Measurements from ENCODE around the gene RPS6KB2.
A peak's percentile ranks its signal among the peaks of the same experiment; 100 is the strongest.
"Not testable (repeated sequence)": the region's sequence is repeated elsewhere in the genome, so short reads cannot be mapped to it uniquely, and the experiment has no call there.

RPS6KB2 gene

GRCh38 chr11:67397986-67398660 is 30.2 kb upstream of the RPS6KB2 start:
- no peak for DNase-seq (ENCODE audit: low spot score)

GRCh38 chr11:67398661-67399563 is 29.4 kb upstream of the RPS6KB2 start:
- DNase-seq (ENCODE audit: low spot score), result no peak

DNA sequence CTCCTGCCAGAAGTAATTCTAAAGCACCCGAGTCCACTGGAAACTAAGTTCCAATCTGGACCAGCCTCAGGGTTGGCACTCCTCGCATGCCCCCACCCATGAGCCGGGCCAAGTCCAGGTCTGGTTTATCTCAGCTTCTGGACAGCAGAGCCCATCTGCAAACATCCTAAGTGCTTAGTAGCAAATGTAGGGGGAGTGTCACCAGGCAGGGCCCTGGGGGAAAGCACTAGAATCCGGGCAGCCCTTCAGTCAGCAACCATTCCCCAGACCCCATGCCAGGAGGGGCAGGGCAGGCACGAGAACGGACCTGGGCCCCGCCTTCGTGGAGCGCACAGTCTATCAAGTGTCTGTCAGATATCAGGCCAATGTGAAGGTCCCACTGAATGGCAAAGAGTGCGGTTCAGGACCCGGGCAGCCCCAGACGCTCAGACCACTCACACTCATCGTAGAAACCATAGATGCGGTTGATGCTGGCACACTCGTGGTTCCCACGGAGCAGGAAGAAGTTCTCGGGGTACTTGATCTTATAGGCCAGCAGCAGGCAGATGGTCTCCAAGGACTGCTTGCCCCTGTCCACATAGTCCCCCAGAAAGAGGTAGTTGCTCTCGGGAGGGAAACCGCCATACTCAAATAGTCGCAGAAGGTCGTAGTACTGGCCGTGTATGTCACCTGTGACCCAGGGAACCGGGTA is 27.9 kb upstream of the RPS6KB2 start:
- DNase-seq (ENCODE audit: low spot score), result peak; percentile 74

GRCh38 chr11:67400942-67401494 is 27.3 kb upstream of the RPS6KB2 start:
- DNase-seq (ENCODE audit: low spot score), result no peak

GRCh38 chr11:67401495-67402191 is 26.7 kb upstream of the RPS6KB2 start, which contains the start of gene PPP1CA:
PPP1CA (minus strand) TSS chr11:67401858; CDS start chr11:67401782, 76 bp downstream.
- peak; percentile 86 for DNase-seq (ENCODE audit: low spot score)

DNA sequence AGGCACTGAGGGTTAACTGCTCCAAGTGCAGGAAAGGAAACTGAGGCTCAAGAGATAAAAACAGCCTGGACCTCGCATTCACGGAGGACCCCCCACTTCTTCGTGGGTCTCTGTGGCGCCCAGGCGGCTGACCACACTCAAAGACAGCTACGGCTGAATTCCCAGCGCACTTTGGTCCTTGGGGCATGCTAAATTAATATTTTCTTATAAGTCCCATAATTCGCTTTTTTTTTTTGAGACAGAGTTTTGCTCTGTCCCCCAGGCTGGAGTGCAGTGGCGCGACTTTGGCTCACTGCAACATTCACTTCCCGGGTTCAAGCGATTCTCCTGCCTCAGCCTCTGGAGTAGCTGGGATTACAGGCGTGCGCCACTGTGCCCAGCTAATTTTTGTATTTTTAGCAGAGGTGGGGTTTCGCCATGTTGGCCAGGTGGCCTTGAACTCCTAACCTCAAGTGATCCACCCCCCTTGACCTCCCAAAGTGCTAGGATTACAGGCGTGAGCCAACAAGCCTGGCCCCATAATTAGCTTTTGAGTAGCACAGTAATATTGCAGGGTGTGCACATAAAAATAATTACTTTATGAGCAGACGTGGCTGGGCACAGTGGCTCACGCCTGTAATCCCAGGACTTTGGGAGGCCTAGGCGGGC is 26.0 kb upstream of the RPS6KB2 start:
- DNase-seq (ENCODE audit: low spot score), result not testable (repeated sequence)

DNA sequence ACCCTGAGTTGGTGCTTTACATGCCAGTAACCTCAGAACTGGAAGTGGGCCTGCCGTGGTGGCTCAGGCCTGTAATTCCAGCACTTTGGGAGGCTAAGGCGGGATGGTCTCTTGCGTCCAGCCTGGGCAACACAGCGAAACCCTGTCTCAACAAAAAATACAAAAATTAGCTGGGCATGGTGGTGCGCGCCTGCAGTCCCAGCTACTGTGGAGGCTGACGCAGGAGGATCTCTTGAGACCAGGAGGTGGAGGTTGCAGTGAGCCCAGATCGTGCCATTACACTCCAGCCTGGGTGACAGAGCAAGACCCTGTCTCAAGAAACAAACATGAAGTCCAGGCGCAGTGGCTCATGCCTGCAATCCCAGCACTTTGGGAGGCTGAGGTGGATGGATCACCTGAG is 25.2 kb upstream of the RPS6KB2 start:
- DNase-seq (ENCODE audit: low spot score), result not testable (repeated sequence)

- DNase-seq (ENCODE audit: low spot score), result no peak
Observed at GRCh38 chr11:67404515-67405195, 23.6 kb upstream of the RPS6KB2 start.

DNA sequence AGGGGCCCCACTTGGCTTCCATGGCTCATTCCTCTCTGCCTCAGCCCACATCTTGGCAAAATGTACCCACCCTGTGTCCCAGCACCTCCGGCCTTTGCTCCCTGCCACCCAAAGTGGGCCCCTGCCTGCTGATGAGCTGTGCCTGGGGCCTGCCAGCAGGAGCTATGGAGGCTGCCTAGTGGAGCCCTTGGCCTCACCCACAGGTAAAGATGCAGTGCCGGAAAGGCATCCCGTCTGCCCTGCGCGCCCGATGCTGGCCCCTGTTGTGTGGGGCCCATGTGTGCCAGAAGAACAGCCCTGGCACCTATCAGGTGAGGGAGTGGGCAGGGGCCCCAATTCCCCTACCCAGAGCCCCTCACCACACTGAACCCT is 23.1 kb upstream of the RPS6KB2 start:
- no peak for DNase-seq (ENCODE audit: low spot score)

- no peak for DNase-seq (ENCODE audit: low spot score)
Observed at GRCh38 chr11:67405688-67406339, 22.5 kb upstream of the RPS6KB2 start.

GRCh38 chr11:67406420-67406968 is 21.8 kb upstream of the RPS6KB2 start:
- no peak for DNase-seq (ENCODE audit: low spot score)

DNA sequence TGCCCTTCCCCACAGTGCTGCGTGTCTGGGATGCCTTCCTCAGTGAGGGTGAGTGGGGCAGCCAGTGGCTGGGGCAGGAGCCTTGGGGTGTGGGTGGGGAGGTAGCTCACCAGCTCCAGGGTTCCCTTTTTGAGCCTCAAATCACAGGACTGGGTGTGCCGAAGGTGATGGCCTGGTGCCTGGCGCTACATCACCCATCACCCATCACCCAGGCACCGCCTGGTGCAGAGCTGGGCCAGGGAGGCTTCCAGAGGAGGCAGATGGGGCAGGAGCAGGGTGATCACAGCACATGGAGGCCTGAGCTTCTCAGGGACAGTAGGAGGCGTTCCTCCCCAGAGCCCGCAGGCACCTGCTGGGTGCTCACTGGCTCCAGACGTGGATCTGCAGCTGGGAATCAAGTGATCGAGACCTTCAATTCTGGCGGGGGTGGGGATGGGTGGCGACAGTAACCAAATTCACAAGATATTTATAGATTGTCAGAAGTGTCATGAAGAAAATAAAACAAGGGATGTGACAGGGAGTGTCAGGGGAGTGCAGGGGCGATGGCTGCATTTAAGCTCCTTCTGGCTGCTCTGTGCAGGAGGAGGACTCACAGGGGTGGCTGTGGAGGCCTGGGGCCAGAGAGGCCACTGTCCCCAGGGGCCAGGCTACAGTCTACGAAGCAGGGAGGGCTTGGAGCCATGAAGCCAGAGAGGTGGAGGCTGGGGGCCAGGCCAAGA is 21.2 kb upstream of the RPS6KB2 start:
- DNase-seq (ENCODE audit: low spot score), result no peak

DNA sequence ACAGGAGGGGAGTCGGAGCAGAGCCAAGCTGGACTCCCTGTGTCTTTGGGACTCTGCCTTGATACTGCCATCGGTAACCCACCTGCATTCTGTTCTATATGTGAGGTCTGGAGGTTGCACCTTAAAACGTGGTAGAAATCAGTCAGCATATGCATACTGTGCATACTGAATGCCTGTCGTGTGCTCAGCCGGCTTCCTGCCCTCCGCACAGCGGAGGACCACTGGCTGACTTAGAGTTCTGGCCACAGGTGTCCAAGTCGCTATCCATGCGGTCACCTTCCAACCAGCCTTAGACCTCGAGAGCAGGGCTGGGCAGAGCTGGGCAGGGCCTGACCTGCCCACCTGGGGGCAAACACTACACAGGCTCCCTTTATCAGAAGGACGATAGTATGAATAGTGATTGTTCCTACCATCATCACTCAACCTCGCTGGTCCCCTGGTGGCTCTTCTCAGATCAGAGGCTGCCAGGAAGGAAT is 20.6 kb upstream of the RPS6KB2 start:
- DNase-seq (ENCODE audit: low spot score), result no peak

DNA sequence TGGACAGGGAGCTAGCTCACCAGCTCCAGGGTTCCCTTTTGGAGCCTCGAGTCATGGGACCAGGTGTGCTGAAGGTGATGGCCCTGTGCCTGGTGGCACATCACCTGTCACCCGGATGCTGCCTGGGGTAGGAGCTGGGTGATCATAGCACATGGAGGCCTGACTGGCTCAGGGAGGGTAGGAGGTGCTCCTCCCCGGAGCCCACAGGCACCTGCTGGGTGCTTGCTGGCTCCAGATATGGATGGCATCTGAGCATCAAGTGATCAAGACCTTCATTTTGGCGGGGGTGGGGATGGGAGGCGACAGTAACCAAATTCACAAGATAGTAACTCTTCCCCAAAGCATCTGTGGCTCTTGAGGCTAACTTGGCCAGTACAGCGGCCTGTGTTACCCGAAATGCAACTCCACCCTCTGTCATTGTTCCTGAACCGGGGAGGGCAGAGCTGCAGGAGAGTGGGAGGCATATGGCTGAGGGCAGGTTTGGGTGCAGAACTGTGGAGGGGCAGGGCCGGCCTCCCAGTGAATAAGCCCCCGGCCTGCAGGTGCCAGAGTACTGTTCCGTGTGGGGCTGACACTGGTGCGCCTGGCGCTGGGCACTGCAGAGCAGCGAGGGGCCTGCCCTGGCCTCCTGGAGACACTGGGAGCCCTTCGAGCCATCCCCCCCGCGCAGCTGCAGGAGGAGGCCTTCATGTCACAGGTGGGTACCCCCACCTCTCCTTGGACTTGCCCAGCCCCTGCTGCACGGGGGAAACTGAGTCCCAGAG is 19.7 kb upstream of the RPS6KB2 start:
- no peak for DNase-seq (ENCODE audit: low spot score)

GRCh38 chr11:67409261-67409666 is 19.0 kb upstream of the RPS6KB2 start:
- no peak for DNase-seq (ENCODE audit: low spot score)

- DNase-seq (ENCODE audit: low spot score), result no peak
Observed at GRCh38 chr11:67409781-67410368, 18.4 kb upstream of the RPS6KB2 start.

DNA sequence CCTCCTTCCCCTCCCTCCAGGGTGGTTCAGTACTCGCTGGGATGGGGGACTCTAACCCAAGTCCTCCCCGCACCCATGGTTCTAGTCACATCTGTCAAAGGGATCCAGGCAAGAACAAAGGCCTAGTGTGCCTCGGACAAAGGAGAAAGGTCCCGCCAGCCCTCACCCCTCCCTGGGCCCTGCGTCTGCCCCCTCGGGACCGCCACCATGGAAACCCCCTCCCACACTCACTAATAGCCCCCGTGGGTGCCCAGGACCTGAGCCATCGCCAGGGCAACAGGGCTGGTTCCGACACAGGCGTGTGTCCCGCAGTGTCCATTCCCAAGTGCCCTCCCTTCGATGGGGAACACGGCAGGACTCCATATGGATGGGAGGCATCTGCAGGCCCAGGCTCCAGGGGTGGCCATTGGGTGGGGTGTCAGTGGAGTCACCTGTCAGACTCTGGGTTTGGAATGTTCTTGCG is 17.9 kb upstream of the RPS6KB2 start:
- no peak for DNase-seq (ENCODE audit: low spot score)

Data from RKO (cell line).